GOT3 (cell line): Measurements from ENCODE around the gene GPD1.

Experiments used
- DNase-seq: peaks from one replicate; lab custom pipeline; 2025; ENCODE audit warnings: mixed read lengths; lab: John Stamatoyannopoulos, UW

GPD1 gene

GRCh38 chr12:50103767-50104321 lies at the start of gene GPD1:
Gene GPD1 (plus strand): TSS chr12:50104008. CDS start chr12:50104051, 43 bp downstream.
- no peak for DNase-seq

GRCh38 chr12:50055831-50056638 lies 47.8 kb upstream of the GPD1 start:
- DNase-seq, result peak; percentile 6

GRCh38 chr12:50056639-50056976 lies 47.2 kb upstream of the GPD1 start:
- no peak for DNase-seq

- DNase-seq, result peak; percentile 19
These were observed 46.6 kb upstream of the GPD1 start, which contains the start of gene ASIC1 for GRCh38 chr12:50057000-50057841. Gene ASIC1 (plus strand): TSS chr12:50057596. CDS start chr12:50058767, 1,171 bp downstream.

- DNase-seq, result no peak
These were observed 45.7 kb upstream of the GPD1 start for GRCh38 chr12:50057896-50058670.

GRCh38 chr12:50058743-50059312 lies 45.0 kb upstream of the GPD1 start:
- DNase-seq, result no peak

DNA sequence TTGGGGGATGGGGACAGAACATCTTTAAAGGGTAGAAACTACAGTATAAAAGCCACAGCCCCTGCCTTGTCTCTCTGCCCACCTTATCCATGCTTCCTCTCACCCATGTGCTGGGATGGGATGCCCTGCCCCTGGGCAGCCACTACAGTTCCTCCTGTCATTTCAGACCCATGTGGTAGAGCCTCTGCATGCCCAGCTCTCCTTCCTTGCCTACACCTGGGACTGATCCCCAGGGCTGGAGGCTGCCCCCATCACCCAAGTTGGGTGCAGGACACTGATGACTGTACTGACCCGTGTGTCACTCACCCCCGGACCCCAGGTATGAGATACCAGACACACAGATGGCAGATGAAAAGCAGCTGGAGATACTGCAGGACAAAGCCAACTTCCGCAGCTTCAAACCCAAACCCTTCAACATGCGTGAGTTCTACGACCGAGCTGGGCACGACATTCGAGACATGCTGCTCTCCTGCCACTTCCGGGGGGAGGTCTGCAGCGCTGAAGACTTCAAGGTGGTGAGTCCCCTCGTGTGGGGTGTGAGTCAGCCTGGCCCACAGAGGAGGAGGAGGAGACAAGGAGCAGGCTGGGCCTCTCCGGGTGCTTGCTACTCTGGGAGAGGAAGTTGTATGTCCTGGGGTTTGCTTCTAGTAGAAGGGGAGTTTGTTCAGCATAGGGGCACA lies 44.2 kb upstream of the GPD1 start:
- DNase-seq, result no peak

GRCh38 chr12:50060120-50060468 lies 43.7 kb upstream of the GPD1 start:
- DNase-seq, result no peak

DNA sequence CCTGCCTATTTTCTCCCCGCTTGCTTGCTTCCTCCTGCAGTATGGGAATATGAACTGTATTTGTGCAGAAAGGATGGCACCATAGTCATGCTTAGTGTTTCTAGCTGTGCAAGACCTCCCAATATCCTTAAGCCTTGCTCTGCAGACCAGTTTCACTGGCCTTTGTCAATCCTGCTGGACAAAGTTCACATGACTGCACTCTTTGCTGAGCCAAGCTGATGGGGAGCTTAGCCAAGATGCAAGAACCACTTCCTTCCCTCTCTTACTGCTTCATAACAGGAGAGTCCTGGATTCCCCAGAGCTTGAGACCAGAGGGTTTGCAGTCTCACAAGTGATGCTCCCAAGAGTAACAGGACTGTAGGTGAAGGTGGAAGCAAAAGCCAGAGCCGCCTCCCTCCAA lies 42.6 kb upstream of the GPD1 start:
- DNase-seq, result no peak

- no peak for DNase-seq
These were observed 41.7 kb upstream of the GPD1 start for GRCh38 chr12:50061946-50062686.

- DNase-seq, result no peak
These were observed 40.9 kb upstream of the GPD1 start for GRCh38 chr12:50062728-50063460.

DNA sequence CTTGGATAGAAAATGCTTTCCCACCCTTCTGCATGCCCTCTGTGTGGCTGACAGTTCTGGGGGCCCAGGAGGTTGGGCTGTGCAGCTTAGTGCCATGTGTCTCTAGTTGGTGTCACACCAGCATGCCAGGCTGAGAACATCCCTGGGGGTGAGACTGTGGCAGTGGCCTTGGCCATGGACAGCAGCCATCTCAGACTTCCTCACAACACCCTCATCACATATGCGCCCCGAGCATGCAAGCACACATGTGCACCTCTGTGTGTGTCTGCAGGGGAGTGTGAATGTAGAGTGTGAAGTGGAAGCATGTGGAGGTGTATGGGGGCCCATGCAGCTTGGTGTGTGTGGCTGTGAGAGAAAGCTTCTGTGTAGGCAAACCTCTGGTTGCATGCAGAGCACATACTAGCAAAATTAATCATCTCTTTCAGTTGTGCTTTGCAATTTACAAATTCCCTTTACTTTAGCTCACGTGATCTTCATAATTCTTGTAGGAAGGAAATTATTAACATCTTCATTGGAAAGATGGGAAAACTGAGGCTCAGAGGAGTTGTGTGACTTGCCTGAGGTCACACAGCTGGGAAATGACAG lies 38.0 kb upstream of the GPD1 start:
- DNase-seq, result no peak

- DNase-seq, result peak; percentile 11
These were observed 37.4 kb upstream of the GPD1 start for GRCh38 chr12:50066402-50066801.

GRCh38 chr12:50069069-50069468 lies 34.7 kb upstream of the GPD1 start:
- no peak for DNase-seq

GRCh38 chr12:50069539-50069938 lies 34.3 kb upstream of the GPD1 start:
- DNase-seq, result no peak

GRCh38 chr12:50070314-50071060 lies 33.3 kb upstream of the GPD1 start:
- DNase-seq, result peak; percentile 15

DNA sequence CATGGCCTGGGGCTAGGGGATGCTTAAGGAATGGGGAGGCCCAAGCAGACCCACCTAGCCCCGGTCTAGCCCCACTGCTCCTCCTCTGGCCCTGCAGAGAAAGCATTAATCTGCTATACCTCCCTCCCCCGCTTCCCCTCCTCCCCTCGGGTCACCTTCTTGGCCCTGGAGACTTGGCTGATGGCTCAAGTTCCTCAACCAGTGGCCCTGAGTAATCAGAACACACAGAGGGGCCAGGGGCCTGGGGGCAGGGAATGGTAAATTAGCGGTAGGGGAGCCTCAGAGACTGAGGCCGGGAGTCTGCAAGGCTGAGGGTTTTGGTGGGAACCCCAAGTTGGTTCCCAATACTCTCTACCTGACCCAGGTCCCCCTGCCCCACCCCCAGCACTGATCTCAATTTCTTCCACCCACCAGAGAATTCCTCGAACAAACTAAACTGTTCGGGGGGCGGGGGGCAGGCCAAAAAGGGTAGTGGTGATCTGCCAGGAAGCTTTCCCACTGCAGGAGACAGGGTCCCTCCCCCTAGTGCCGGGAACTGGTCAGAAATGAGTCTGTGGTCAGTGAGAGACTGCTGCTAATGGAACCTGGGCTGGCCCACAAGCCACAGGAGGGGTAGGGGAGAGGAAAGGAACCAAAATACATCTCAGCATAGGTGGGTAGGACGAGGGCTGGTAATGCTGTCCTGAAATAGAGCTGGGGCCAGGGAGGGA lies 31.5 kb upstream of the GPD1 start:
- no peak for DNase-seq

DNA sequence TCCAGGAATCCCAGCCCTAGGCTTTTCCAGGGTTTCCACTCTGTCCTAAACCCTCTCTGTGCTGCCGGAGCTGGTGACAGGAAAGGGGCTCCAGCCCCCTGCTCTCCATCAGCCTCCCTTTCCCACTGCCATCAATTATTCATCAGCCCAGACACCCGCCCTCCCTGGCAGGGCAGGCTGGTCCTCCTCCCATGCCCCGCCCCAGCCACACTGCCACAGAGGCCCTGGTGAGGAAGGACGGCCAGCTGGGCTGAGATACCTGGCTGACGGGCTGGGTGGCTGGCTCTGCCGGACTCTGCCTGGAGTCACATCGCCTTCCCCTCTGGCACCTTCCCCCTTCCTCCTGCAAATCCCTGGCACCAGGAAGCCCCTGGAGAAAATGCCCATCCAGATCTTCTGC lies 30.6 kb upstream of the GPD1 start:
- no peak for DNase-seq
